Activated CD4-positive, alpha-beta T cell treated with anti-CD3 and anti-CD28 coated beads, Interleukin-2, amount 10 ng/mL, durations not matched to agents 24 days and 14 days (primary cell): ENCODE data around the gene TSHZ2. TPM values are rescaled to one million over a fixed set of nuclear protein-coding genes. Genes with fewer than 3 reads are reported as not detected.

Experiments used
- DNase-seq: peaks from one replicate; pipeline ENCODE4 v3.0.0; 2022
- H3K27ac Mint-ChIP-seq: one replicate; pipeline ENCODE4 v1.8.0; 2022; ENCODE audit warnings: mild to moderate bottlenecking, mixed read lengths
- H3K27me3 Mint-ChIP-seq: one replicate; pipeline ENCODE4 v1.8.0; 2022; ENCODE audit warnings: mixed read lengths
- H3K36me3 Mint-ChIP-seq: one replicate; pipeline ENCODE4 v1.8.0; 2022; ENCODE audit warnings: low read depth, mild to moderate bottlenecking, mixed read lengths
- H3K4me1 Mint-ChIP-seq: one replicate; pipeline ENCODE4 v1.8.0; 2021; ENCODE audit warnings: mixed read lengths
- H3K4me3 Mint-ChIP-seq: one replicate; pipeline ENCODE4 v1.8.0; 2022; ENCODE audit warnings: mild to moderate bottlenecking, moderate library complexity, mixed read lengths
- H3K9me3 Mint-ChIP-seq: one replicate; pipeline ENCODE4 v1.8.0; 2021; ENCODE audit warnings: mixed read lengths
- intact Hi-C: fragments of 100-400 bp; cut with micrococcal nuclease; formaldehyde crosslinking; loops from one replicate; pipeline ENCODE4 v1.15.1; 2023
- total RNA-seq: library from RNA; stranded (reverse); gene quantifications from 2 replicates; pipeline ENCODE4 v1.2.3, GENCODE V29; 2022

The TSHZ2 gene
- total RNA-seq, 1 donor from 2014 or later, result 29.5 TPM

DNA sequence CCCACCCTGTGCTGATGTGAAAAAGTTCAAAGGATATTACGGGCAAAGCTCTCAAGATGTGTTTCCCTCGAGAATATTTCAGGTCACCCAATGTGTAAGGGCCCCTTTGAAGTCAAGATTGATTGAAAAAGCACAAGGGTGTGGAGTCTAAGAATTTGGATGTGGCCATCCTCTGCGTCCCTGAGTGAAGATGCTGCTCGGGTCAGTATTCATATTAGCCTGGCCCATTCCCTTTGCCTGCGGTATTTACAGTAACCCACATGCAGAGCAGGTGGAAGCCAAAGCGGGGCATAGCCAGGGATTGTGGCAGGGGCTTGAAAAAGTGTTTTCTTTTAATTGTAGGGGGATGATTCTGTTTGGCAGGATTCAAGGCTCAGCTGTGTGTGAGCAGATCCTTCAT, 211.0 kb downstream of the TSHZ2 start:
- intact Hi-C loops, result no loop called here
- Mint-ChIP-seq H3K4me3 (no peak overlapping the region), H3K27me3 (no peaks in the 10 kb centered on the region), H3K36me3 (peaks cover 6% of the 10 kb centered on the region), H3K27ac (no peak overlapping the region), H3K9me3 (no peaks in the 10 kb centered on the region), H3K4me1 (peaks cover 9% of the 10 kb centered on the region)
- DNase-seq, result no peak

DNA sequence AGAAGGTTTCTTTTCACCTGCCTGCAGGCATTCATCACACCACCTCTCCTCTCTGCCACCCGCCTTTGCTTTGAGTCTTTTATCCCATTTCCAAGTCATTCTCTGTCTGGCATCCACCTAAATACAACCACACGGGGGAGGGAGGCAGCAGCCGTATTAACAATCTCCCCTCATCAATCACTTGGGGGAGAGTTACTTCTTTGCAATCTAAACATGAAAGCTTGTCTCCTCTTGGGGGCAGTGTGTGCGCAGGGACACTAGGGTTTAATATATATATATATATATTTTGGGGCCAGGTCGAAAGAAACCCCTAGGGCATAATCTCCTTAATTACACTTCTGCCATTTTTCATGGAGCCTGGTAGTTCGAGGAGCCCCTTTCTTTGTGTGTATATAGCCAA, 214.5 kb downstream of the TSHZ2 start:
- H3K36me3 Mint-ChIP-seq, result peaks cover 4% of the 10 kb centered on the region
- H3K27me3 Mint-ChIP-seq, result no peaks in the 10 kb centered on the region
- H3K4me3 Mint-ChIP-seq, result no peak overlapping the region
- H3K27ac Mint-ChIP-seq, result no peak overlapping the region
- peaks cover 9% of the 10 kb centered on the region for H3K4me1 Mint-ChIP-seq
- no peaks in the 10 kb centered on the region for H3K9me3 Mint-ChIP-seq
- intact Hi-C loops, result no loop called here
- no peak for DNase-seq

DNA sequence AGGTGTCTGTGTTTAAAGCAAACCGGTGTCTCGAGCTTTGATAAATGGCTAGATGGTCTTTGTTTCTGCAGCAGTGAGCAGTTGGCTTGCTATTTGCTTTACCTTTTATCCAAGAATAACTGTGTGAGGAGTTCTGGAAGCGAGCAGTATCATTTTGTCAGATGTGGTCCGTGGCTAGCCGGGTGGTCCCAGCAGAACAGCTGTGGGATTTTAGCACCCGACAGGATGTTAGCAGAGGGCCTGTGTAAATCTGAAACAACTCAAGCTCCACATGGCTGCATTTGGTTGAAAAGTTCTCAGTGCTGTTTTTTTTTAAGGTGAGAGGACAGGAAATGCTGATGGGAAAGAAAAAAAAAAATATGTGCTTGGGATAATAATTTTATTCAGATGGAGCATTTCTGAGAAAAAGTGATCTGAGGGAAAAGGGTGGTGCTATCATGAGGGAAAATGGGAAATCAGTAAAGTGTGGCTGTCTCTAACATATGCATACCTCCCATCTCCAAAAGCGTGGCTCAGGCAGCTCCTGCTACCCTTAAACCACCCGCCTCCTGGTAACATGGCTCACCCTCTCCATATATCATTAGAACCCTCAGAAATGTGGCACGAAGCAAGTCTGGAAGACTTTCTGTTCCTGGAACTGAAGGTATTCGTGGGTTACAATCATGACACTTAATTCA, 215.4 kb downstream of the TSHZ2 start:
- Mint-ChIP-seq H3K4me3 (no peak overlapping the region), H3K4me1 (peaks cover 9% of the 10 kb centered on the region), H3K36me3 (peaks cover under 1% of the 10 kb centered on the region), H3K9me3 (no peaks in the 10 kb centered on the region), H3K27ac (no peak overlapping the region), H3K27me3 (no peaks in the 10 kb centered on the region)
- intact Hi-C loops, result no loop called here
- DNase-seq, result no peak

DNA sequence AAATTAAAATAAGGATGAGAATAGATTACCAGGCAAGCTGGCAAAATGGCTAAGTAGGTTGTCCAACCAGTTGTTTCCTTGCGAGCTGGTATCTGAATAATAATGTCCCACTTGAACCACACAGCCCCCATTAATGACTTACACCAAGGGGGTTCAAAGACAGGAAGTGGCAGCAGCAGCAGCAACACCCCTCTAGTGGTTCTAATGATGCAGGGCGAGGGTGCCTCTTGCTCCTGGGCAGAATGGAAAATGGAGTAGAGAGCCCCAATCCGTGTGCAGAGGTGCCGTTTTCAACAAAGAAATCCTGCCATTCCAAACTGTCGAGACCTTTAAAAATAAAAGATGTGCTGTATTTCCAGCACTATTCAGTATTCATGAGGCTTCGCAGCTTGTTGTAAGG, 218.1 kb downstream of the TSHZ2 start:
- H3K9me3 Mint-ChIP-seq, result no peaks in the 10 kb centered on the region
- no peak overlapping the region for H3K27ac Mint-ChIP-seq
- H3K27me3 Mint-ChIP-seq, result no peaks in the 10 kb centered on the region
- intact Hi-C loops, result no loop called here
- H3K4me3 Mint-ChIP-seq, result no peak overlapping the region
- DNase-seq, result no peak
- H3K4me1 Mint-ChIP-seq, result peaks cover 13% of the 10 kb centered on the region
- H3K36me3 Mint-ChIP-seq, result peaks cover 4% of the 10 kb centered on the region

DNA sequence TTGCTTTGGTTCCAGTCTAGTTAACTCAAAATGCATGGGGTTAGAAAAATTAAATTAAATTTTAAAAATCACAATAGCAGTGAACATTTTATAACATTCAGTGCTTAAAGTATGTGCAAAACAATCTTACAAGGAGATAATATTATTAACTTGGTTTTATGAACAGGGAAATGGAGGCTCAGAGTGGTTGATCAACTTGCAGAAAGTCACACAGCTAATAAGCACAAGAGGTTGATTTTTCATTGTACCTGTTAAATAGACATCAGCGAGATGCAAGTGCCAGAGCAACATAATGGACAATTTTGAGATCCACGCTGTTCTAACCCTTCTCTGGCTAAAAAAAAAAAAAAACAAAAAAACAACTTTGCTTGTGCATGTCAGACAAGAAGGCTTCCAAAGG, 219.8 kb downstream of the TSHZ2 start:
- intact Hi-C loops, result no loop called here
- Mint-ChIP-seq H3K9me3 (no peaks in the 10 kb centered on the region), H3K4me1 (peaks cover 13% of the 10 kb centered on the region), H3K27me3 (no peaks in the 10 kb centered on the region), H3K4me3 (no peak overlapping the region), H3K27ac (no peak overlapping the region), H3K36me3 (peaks cover 4% of the 10 kb centered on the region)
- DNase-seq, result no peak

DNA sequence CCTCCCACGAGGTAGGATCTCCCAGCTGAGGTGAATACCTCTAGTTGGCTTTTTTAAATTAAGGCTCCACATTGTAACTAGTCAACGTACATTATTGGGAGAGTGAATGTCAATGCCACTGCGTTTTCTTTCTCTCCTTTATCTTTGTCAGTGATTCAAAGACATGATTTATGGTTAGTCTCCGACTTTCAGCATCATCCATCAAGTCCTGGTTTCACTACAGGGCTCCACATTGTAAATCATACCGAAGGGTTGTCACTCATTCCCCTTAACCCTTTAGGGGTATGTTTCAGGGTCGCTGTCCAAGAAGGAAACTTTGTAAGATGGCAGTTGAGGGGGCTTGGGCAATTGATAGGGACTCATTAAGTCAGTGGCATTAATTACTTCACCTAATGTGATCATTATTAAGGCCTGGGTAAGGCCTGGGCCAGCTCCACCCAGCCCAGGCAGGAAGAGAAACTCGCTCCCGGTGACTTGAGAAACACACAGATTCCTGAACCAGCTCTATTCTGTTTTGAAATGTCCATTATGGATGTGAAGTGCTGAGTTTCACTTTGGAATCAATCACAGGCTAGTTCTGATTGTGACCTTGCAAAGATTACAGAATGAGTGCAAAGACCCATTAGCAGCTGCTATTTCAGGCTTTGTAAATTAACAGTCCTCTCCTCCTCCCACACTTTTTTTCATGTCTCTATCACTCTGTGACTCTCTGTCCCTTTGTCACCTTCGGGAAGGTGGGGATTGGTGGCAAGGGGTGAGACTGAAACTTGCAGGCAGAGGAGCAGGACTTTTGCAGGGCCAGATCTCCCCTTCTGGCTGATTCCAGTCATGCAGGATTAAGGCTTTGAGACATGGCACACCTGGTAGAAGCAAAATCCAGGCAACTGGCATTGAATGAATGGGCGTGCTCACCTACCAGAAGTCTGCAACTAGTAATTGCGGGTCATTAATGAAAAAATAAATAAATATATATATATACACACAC, 222.4 kb downstream of the TSHZ2 start:
- intact Hi-C loops, result no loop called here
- H3K27ac Mint-ChIP-seq, result no peak overlapping the region
- no peak for DNase-seq
- H3K4me3 Mint-ChIP-seq, result no peak overlapping the region
- H3K4me1 Mint-ChIP-seq, result peaks cover 4% of the 10 kb centered on the region
- H3K36me3 Mint-ChIP-seq, result peaks cover 4% of the 10 kb centered on the region
- no peaks in the 10 kb centered on the region for H3K9me3 Mint-ChIP-seq
- H3K27me3 Mint-ChIP-seq, result no peaks in the 10 kb centered on the region

DNA sequence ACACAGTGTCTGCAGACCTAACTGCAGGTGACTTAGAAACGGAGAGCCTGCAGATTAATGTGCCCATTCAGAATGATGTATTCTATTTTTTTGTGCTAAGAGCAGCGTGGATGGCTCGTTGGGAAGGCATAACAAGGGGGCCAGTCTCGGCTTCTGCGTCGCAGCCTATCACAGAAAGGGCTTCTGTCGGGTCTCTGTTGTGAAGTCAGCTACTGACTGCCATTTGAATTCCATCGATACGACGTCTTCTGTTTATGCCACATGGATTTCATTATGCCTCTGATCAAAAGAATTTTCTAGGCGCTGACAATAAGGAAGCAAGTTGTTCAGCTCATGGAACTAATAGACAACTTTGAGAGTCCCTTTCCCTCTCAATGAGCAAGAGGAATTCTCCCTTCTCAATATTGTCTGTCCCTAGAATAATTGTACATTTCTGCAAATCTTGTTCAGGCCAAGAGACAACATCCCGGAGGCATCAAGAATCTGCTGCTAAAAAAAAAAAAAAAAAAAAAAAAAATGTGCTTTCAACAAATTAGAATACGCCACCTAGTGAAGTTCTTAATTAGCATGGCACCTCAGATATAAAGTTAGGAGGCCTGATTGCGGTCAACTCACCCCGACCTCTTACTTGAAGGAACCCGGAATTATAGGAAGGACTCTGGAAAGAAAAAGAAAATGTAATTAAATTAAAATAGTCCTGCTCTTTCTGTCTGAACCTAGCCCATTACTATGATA, 223.9 kb downstream of the TSHZ2 start:
- Mint-ChIP-seq H3K27ac (no peak overlapping the region), H3K9me3 (no peaks in the 10 kb centered on the region), H3K27me3 (no peaks in the 10 kb centered on the region), H3K4me1 (peaks cover 4% of the 10 kb centered on the region), H3K36me3 (peaks cover 4% of the 10 kb centered on the region), H3K4me3 (no peak overlapping the region)
- DNase-seq, result no peak
- intact Hi-C loops, result no loop called here

DNA sequence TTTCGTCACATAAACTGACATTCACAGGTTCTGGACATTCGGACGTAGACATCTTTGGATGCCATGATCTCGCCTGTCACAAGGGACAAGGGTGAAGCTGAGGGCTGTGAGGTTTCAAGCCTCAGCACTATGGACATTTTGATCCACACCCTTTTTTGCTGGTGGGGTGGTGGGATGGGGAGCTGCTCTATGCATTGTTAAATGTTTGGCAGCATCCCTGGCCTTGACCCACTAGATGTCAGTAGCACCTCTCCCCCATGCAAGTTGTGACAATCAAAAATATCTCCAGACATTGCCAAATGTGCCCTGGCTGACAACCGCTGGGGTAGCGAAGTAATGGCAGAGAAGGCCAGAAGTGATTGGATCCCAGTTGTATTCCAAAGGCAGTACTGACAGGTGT, 229.4 kb downstream of the TSHZ2 start:
- Mint-ChIP-seq H3K36me3 (no peaks in the 10 kb centered on the region), H3K9me3 (peaks cover 3% of the 10 kb centered on the region), H3K4me1 (peaks cover 9% of the 10 kb centered on the region), H3K27me3 (no peaks in the 10 kb centered on the region), H3K27ac (no peak overlapping the region), H3K4me3 (no peak overlapping the region)
- no peak for DNase-seq
- intact Hi-C loops, result loop anchor here (5.0 kb wide), 2 partner anchors 54 to 129 kb away; no protein-coding TSS in a partner anchor

DNA sequence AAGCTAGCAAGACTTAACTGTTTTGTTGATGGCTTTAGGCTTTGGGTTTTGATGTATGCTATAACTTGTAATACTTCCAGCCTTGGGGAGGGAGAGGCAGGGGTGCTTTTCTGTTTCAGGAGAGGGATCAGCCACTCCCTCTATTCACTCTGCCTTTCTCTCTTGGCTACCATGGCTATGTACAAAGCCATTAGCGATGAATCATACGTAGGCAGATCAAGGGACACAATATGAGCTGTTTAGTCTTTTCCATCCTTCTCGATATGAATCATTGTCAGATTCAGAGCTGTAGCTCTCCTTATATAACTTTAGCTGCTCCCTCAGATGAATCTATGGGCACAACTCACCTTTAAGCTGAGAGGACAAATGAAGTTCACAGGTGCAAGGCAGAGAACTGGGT, 230.6 kb downstream of the TSHZ2 start:
- peaks cover 15% of the 10 kb centered on the region for H3K4me1 Mint-ChIP-seq
- DNase-seq, result no peak
- H3K27me3 Mint-ChIP-seq, result no peaks in the 10 kb centered on the region
- intact Hi-C loops, result loop anchor here (5.0 kb wide), 2 partner anchors 55 to 130 kb away; no protein-coding TSS in a partner anchor
- H3K4me3 Mint-ChIP-seq, result no peak overlapping the region
- no peaks in the 10 kb centered on the region for H3K36me3 Mint-ChIP-seq
- peaks cover 3% of the 10 kb centered on the region for H3K9me3 Mint-ChIP-seq
- H3K27ac Mint-ChIP-seq, result peak overlapping the region; percentile 62

DNA sequence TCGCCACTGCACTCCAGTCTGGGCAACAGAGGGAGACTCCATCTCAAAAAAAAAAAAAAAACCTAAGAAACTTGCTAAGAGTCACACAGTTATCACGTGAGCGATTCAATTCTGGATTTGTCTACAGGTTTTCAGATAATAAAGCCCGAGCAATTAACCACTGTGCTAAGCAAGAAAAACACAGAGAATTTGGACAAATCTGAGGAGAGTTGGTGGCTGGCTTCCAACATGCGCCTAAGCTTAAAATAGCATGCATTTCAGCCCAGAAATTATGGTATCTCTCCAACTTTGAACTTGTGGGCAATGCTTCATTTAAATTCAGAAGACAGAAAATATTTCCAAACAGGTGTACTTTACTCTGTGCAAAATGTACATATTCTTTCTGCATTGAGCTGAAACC, 232.9 kb downstream of the TSHZ2 start:
- intact Hi-C loops, result no loop called here
- H3K9me3 Mint-ChIP-seq, result peaks cover 3% of the 10 kb centered on the region

DNA sequence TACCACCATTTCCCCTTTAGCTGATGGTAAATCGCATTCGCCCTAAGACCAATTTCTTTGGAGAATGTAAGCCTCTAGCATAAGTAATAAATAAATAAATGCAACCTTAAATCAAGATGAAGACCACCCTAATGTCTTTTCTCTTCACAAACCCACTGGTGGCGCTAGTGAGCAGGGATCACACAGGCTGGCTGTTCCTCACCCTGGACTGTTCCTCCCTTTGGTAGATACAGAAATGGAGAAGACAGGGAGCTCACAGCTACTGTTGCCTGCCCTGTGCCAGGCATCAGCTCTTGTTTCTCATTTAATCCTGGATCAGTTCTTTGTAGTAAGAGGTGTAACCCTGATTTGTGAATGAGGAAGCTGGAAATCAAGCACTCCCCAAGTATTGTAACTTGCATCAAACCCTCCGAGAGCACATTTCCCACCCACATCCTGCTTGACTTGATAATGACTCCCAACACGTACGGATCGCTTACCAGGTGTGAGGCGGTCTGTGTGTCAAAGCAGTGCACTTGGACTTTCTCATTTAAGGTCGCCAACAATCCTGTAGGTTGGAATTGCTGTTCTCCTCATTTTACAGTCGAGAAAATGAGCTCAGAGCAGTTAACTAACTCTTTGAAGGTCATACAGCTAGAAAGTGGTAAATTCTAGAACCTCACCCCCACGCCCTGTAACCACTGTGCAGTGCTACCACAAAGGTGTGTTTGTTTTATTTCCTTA, 236.1 kb downstream of the TSHZ2 start:
- peak; percentile 73 for DNase-seq
- H3K4me3 Mint-ChIP-seq, result peak overlapping the region; percentile 67
- H3K27ac Mint-ChIP-seq, result peak overlapping the region; percentile 72
- H3K9me3 Mint-ChIP-seq, result no peaks in the 10 kb centered on the region
- no peaks in the 10 kb centered on the region for H3K27me3 Mint-ChIP-seq
- intact Hi-C loops, result no loop called here
- no peaks in the 10 kb centered on the region for H3K36me3 Mint-ChIP-seq
- peaks cover 23% of the 10 kb centered on the region for H3K4me1 Mint-ChIP-seq

More for the DNA sequence above, 232.9 kb downstream of the TSHZ2 start:
- no peaks in the 10 kb centered on the region for H3K36me3 Mint-ChIP-seq
- DNase-seq, result no peak
- H3K27me3 Mint-ChIP-seq, result no peaks in the 10 kb centered on the region
- H3K4me3 Mint-ChIP-seq, result no peak overlapping the region
- H3K4me1 Mint-ChIP-seq, result peaks cover 30% of the 10 kb centered on the region
- H3K27ac Mint-ChIP-seq, result no peak overlapping the region

DNA sequence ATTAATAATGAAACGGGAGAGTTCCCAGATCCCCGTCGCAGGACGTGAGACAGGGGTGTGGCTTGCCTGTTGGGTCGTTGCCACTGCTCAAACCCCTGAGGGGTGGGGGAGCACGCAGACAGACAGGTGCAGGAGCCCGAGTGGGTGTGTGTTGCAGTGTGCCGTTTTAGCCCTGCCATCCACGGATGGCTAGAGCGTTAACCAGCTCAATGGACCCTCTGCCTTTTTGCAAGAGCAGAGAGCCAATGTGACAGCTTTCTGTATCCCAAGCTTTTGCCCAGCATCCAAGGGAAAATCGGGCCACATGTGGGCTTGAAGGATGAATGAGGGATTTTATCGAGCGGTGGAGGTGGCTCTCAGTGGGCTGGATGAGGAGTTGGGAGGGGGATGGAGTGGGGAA, 237.9 kb downstream of the TSHZ2 start:
- intact Hi-C loops, result loop anchor here (10.0 kb wide), 2 partner anchors 725 to 905 kb away; no protein-coding TSS in a partner anchor
- Mint-ChIP-seq H3K4me1 (peaks cover 29% of the 10 kb centered on the region), H3K9me3 (no peaks in the 10 kb centered on the region), H3K36me3 (no peaks in the 10 kb centered on the region), H3K27ac (no peak overlapping the region), H3K4me3 (no peak overlapping the region), H3K27me3 (no peaks in the 10 kb centered on the region)
- DNase-seq, result no peak

DNA sequence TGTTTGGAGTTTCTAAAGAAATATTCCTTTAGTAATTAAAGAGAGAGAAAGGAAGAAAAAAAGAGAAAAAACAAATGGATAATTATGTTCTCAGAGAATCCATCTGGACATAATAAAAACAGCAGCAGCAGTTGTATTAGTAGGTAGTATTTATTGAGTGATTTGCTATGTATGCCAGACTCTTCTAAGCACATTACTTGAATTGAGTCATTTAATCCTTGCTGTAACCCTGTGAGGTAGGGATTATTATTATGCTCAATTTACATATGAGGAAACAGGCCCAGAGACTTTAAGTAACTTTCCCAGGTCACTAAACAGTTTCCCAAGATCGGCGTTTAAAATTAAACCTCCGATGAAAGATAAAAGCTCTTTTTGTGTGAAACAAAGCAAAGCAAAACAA, 238.8 kb downstream of the TSHZ2 start:
- Mint-ChIP-seq H3K9me3 (peaks cover 4% of the 10 kb centered on the region), H3K27ac (no peak overlapping the region)

More for the DNA sequence above, 238.8 kb downstream of the TSHZ2 start:
- Mint-ChIP-seq H3K4me1 (peaks cover 35% of the 10 kb centered on the region), H3K27me3 (no peaks in the 10 kb centered on the region), H3K36me3 (peaks cover 1% of the 10 kb centered on the region), H3K4me3 (no peak overlapping the region)
- intact Hi-C loops, result loop anchor here (10.0 kb wide), 2 partner anchors 724 to 906 kb away; no protein-coding TSS in a partner anchor
- no peak for DNase-seq
